ENCODE measurements around the gene SEMG2. TPM values are rescaled to one million over a fixed set of nuclear protein-coding genes. Genes with fewer than 3 reads are reported as not detected.

Gene SEMG2
- total and polyA plus RNA-seq, 2 of the 13 experiments (the other 11 are each of a cell fraction or from before 2014, with no cell fraction given): not detected

GRCh38 chr20:45206725-45207124, 14.4 kb upstream of the SEMG2 start, which contains the start of gene SEMG1 (continued):
- TF ChIP-seq, protein P1, sequence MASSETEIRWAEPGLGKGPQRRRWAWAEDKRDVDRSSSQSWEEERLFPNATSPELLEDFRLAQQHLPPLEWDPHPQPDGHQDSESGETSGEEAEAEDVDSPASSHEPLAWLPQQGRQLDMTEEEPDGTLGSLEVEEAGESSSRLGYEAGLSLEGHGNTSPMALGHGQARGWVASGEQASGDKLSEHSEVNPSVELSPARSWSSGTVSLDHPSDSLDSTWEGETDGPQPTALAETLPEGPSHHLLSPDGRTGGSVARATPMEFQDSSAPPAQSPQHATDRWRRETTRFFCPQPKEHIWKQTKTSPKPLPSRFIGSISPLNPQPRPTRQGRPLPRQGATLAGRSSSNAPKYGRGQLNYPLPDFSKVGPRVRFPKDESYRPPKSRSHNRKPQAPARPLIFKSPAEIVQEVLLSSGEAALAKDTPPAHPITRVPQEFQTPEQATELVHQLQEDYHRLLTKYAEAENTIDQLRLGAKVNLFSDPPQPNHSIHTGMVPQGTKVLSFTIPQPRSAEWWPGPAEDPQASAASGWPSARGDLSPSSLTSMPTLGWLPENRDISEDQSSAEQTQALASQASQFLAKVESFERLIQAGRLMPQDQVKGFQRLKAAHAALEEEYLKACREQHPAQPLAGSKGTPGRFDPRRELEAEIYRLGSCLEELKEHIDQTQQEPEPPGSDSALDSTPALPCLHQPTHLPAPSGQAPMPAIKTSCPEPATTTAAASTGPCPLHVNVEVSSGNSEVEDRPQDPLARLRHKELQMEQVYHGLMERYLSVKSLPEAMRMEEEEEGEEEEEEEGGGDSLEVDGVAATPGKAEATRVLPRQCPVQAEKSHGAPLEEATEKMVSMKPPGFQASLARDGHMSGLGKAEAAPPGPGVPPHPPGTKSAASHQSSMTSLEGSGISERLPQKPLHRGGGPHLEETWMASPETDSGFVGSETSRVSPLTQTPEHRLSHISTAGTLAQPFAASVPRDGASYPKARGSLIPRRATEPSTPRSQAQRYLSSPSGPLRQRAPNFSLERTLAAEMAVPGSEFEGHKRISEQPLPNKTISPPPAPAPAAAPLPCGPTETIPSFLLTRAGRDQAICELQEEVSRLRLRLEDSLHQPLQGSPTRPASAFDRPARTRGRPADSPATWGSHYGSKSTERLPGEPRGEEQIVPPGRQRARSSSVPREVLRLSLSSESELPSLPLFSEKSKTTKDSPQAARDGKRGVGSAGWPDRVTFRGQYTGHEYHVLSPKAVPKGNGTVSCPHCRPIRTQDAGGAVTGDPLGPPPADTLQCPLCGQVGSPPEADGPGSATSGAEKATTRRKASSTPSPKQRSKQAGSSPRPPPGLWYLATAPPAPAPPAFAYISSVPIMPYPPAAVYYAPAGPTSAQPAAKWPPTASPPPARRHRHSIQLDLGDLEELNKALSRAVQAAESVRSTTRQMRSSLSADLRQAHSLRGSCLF (CRISPR knock-in tag; IDR thresholded peaks at IDR 0.05; ENCODE audit: borderline replicate concordance): no peak

- H3K9ac ChIP-seq (ENCODE audit: insufficient read depth, low read depth, low read length): no peak overlapping the region
- no peaks in the 10 kb centered on the region for H4K20me1 ChIP-seq (ENCODE audit: insufficient read depth, low read length)
- DNase-seq (ENCODE audit: low spot score) (no peak), ATAC-seq (no peak), FAIRE-seq (no peak)
- 57% methylated on average over 1 of the region's 1 CpG for WGBS (ENCODE audit: low lambda C conversion rate)
- ChIA-PET CTCF (ENCODE audit: low intra/inter-chr PET ratio, low total read pairs) (no interaction called here), POLR2A (no interaction called here)
- no peak overlapping the region for H3K4me2 ChIP-seq (ENCODE audit: low read depth, low read length)
- no peaks in the 10 kb centered on the region for H3K4me1 ChIP-seq (ENCODE audit: insufficient read depth, low read length)
- H3K79me2 ChIP-seq (ENCODE audit: insufficient read depth, low read length): no peaks in the 10 kb centered on the region
- H3K36me3 ChIP-seq (replicated peaks in 1 of 2; ENCODE audit: control insufficient read depth in 1 of 2, insufficient read depth in 2 of 2, low read length in 2 of 2): no peaks in the 10 kb centered on the region
- TF ChIP-seq GABPA (IDR thresholded peaks at IDR 0.05; ENCODE audit: low read depth, low read length): no peak
- no peak for TF ChIP-seq GABPA (CRISPR knock-in tag; IDR thresholded peaks at IDR 0.05; ENCODE audit: low read depth)
- TF ChIP-seq ZMAT5 (CRISPR knock-in tag; IDR thresholded peaks at IDR 0.05; ENCODE audit: borderline replicate concordance, low read depth): no peak
- TF ChIP-seq, protein P2, sequence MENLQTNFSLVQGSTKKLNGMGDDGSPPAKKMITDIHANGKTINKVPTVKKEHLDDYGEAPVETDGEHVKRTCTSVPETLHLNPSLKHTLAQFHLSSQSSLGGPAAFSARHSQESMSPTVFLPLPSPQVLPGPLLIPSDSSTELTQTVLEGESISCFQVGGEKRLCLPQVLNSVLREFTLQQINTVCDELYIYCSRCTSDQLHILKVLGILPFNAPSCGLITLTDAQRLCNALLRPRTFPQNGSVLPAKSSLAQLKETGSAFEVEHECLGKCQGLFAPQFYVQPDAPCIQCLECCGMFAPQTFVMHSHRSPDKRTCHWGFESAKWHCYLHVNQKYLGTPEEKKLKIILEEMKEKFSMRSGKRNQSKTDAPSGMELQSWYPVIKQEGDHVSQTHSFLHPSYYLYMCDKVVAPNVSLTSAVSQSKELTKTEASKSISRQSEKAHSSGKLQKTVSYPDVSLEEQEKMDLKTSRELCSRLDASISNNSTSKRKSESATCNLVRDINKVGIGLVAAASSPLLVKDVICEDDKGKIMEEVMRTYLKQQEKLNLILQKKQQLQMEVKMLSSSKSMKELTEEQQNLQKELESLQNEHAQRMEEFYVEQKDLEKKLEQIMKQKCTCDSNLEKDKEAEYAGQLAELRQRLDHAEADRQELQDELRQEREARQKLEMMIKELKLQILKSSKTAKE (CRISPR knock-in tag; IDR thresholded peaks at IDR 0.05; ENCODE audit: borderline replicate concordance): no peak
- TF ChIP-seq, protein P3, sequence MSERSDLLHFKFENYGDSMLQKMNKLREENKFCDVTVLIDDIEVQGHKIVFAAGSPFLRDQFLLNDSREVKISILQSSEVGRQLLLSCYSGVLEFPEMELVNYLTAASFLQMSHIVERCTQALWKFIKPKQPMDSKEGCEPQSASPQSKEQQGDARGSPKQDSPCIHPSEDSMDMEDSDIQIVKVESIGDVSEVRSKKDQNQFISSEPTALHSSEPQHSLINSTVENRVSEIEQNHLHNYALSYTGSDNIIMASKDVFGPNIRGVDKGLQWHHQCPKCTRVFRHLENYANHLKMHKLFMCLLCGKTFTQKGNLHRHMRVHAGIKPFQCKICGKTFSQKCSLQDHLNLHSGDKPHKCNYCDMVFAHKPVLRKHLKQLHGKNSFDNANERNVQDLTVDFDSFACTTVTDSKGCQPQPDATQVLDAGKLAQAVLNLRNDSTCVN (CRISPR knock-in tag; IDR thresholded peaks at IDR 0.05; ENCODE audit: borderline replicate concordance): no peak
- no peak overlapping the region for H3K27ac ChIP-seq (ENCODE audit: extremely low read length, insufficient read depth, low read length)
- H3K4me3 ChIP-seq (replicated peaks in 1 of 3; ENCODE audit: insufficient read depth in 1 of 3, low read depth in 2 of 3, low read length in 3 of 3): no peak overlapping the region
- in situ Hi-C loops (cut with HindIII; ENCODE audit: extremely low pct_ligation_motif_present, low pct_unique_long_range_greater_than_20kb) (no loop called here), intact Hi-C loops (cut with micrococcal nuclease; ENCODE audit: unreplicated experiment) (no loop called here)
- BruUV-seq (replicated peaks): no TSS peak
- H3K27me3 ChIP-seq (ENCODE audit: control insufficient read depth in 1 of 2, insufficient read depth in 2 of 2, low read length in 2 of 2): 0 out of 5 replicates have a peak, but pooled peaks cover 0 to 6% of the 10 kb centered on the region in 2 experiments
- no peak overlapping the region for H2AFZ ChIP-seq (ENCODE audit: low read length)
- H3K9me3 ChIP-seq (ENCODE audit: low read length): no peaks in the 10 kb centered on the region
Measured at GRCh38 chr20:45209924-45210323, 11.2 kb upstream of the SEMG2 start.
